ENCODE data around the gene E2F2.

- TF ChIP-seq POLR2AphosphoS5 (IDR thresholded peaks at IDR 0.05; ENCODE audit: low read depth, low read length), result no peak
- no peak for TF ChIP-seq TAF1 (IDR thresholded peaks at IDR 0.05; ENCODE audit: borderline replicate concordance, insufficient read depth, low read length)
- no peak for TF ChIP-seq REST (IDR thresholded peaks at IDR 0.05; ENCODE audit: insufficient read depth in 1 of 2, low read depth in 2 of 2, low read length in 2 of 2)
Observed at GRCh38 chr1:23509896-23510295, 21.1 kb downstream of the E2F2 start.
